Measurements from ENCODE around the gene F2. TPM values are rescaled to one million over a fixed set of nuclear protein-coding genes. Genes with fewer than 3 reads are reported as not detected.
"Not testable (repeated sequence)": the region's sequence is repeated elsewhere in the genome, so short reads cannot be mapped to it uniquely, and the experiment has no call there.

F2 gene
- not detected for polyA plus RNA-seq (2012; ENCODE audit: low read depth, missing spikeins)

DNA sequence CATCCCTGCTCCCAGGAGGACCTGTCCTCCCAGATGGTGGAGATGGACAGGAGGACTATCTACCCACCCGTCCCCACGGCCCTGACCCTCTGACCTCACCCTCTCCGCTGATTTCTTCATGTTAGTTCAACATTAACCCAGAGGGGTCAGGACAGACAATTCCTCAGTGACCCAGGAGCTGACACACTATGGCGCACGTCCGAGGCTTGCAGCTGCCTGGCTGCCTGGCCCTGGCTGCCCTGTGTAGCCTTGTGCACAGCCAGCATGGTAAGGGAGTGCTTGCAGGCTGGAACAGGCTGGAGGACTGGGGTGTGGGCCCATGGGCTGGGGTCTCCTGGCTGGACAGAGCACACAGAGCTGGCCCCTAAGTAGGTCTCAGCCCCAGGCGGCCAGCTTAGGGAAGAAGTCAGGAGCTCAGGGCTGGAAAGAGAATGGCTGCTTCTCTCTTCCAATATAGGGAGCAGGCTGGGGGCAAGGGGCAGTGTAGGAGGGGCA, at the start of gene F2:
Gene F2 (plus strand): TSS at position 166 of the 495 bp plus-strand sequence. CDS start 23 bp downstream, at position 189.
- TF ChIP-seq TAF1 (IDR thresholded peaks at IDR 0.05; ENCODE audit: low read depth, low read length) (no peak), POLR2A (IDR thresholded peaks at IDR 0.05; ENCODE audit: low read depth, low read length) (no peak), POLR2AphosphoS5 (IDR thresholded peaks at IDR 0.05; ENCODE audit: low read depth, low read length) (no peak), PAX5 (IDR thresholded peaks at IDR 0.05; ENCODE audit: insufficient read depth, low read length, severe bottlenecking) (no peak), POU2F2 (IDR thresholded peaks at IDR 0.05; ENCODE audit: low read depth, low read length) (no peak), SPI1 (IDR thresholded peaks at IDR 0.05; ENCODE audit: low read depth, low read length) (no peak)
- no peak for FAIRE-seq
- no peak for DNase-seq (ENCODE audit: insufficient read length, low spot score)

DNA sequence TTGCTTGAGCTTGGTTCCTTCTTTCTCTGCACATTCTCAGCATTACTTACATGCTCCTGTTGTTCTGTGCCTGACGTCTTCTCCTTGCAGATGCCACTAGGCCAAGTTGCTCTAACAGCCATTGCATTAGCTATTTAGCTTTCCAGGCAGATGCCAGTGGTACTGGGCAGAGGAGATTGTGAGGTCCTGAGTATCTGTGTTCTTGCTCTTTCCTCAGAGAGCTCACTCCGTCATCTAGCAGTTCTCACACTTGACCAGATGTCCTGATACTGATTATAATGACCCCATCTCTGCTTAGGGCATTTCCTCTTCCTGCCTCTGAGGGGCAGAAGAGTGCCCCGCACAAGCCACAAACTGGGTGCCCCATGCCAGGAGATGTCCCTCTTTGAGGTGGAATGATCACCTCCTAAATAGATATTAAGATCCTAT, 49.3 kb upstream of the F2 start:
- FAIRE-seq = peak; percentile 16
- TF ChIP-seq POLR2A (IDR thresholded peaks at IDR 0.05; ENCODE audit: low read depth, low read length) = no peak
- no peak for TF ChIP-seq SPI1 (IDR thresholded peaks at IDR 0.05; ENCODE audit: low read depth, low read length)
- no peak for TF ChIP-seq TAF1 (IDR thresholded peaks at IDR 0.05; ENCODE audit: low read depth, low read length)
- no peak for TF ChIP-seq POLR2AphosphoS5 (IDR thresholded peaks at IDR 0.05; ENCODE audit: low read depth, low read length)
- no peak for TF ChIP-seq POU2F2 (IDR thresholded peaks at IDR 0.05; ENCODE audit: low read depth, low read length)
- no peak for TF ChIP-seq PAX5 (IDR thresholded peaks at IDR 0.05; ENCODE audit: insufficient read depth, low read length, severe bottlenecking)
- DNase-seq (ENCODE audit: insufficient read length, low spot score) = no peak

- not testable (repeated sequence) for FAIRE-seq; DNase-seq (ENCODE audit: insufficient read length, low spot score)
Measured at GRCh38 chr11:46670521-46670920, 48.5 kb upstream of the F2 start.

GRCh38 chr11:46671958-46672315, 47.1 kb upstream of the F2 start:
- DNase-seq (ENCODE audit: insufficient read length, low spot score) (no peak), FAIRE-seq (no peak)
- no peak for TF ChIP-seq POLR2A (IDR thresholded peaks at IDR 0.05; ENCODE audit: low read depth, low read length)
- TF ChIP-seq POU2F2 (IDR thresholded peaks at IDR 0.05; ENCODE audit: low read depth, low read length) = no peak
- no peak for TF ChIP-seq POLR2AphosphoS5 (IDR thresholded peaks at IDR 0.05; ENCODE audit: low read depth, low read length)
- no peak for TF ChIP-seq TAF1 (IDR thresholded peaks at IDR 0.05; ENCODE audit: low read depth, low read length)
- TF ChIP-seq SPI1 (IDR thresholded peaks at IDR 0.05; ENCODE audit: low read depth, low read length) = no peak
- TF ChIP-seq PAX5 (IDR thresholded peaks at IDR 0.05; ENCODE audit: insufficient read depth, low read length, severe bottlenecking) = no peak

- DNase-seq (ENCODE audit: insufficient read length, low spot score) = no peak
- TF ChIP-seq TAF1 (IDR thresholded peaks at IDR 0.05; ENCODE audit: low read depth, low read length) (no peak), SPI1 (IDR thresholded peaks at IDR 0.05; ENCODE audit: low read depth, low read length) (no peak), POLR2AphosphoS5 (IDR thresholded peaks at IDR 0.05; ENCODE audit: low read depth, low read length) (no peak), POLR2A (IDR thresholded peaks at IDR 0.05; ENCODE audit: low read depth, low read length) (no peak), PAX5 (IDR thresholded peaks at IDR 0.05; ENCODE audit: insufficient read depth, low read length, severe bottlenecking) (no peak), POU2F2 (IDR thresholded peaks at IDR 0.05; ENCODE audit: low read depth, low read length) (no peak)
- no peak for FAIRE-seq
Measured at GRCh38 chr11:46672381-46672839, 46.6 kb upstream of the F2 start.

GRCh38 chr11:46673713-46674462, 45.1 kb upstream of the F2 start:
- no peak for TF ChIP-seq PAX5 (IDR thresholded peaks at IDR 0.05; ENCODE audit: insufficient read depth, low read length, severe bottlenecking)
- TF ChIP-seq POLR2AphosphoS5 (IDR thresholded peaks at IDR 0.05; ENCODE audit: low read depth, low read length) = no peak
- TF ChIP-seq TAF1 (IDR thresholded peaks at IDR 0.05; ENCODE audit: low read depth, low read length) = no peak
- TF ChIP-seq SPI1 (IDR thresholded peaks at IDR 0.05; ENCODE audit: low read depth, low read length) = no peak
- no peak for TF ChIP-seq POLR2A (IDR thresholded peaks at IDR 0.05; ENCODE audit: low read depth, low read length)
- no peak for TF ChIP-seq POU2F2 (IDR thresholded peaks at IDR 0.05; ENCODE audit: low read depth, low read length)
- FAIRE-seq (no peak), DNase-seq (ENCODE audit: insufficient read length, low spot score) (no peak)

- no peak for FAIRE-seq
- no peak for DNase-seq (ENCODE audit: insufficient read length, low spot score)
- TF ChIP-seq SPI1 (IDR thresholded peaks at IDR 0.05; ENCODE audit: low read depth, low read length) = no peak
- TF ChIP-seq POLR2AphosphoS5 (IDR thresholded peaks at IDR 0.05; ENCODE audit: low read depth, low read length) = no peak
- TF ChIP-seq PAX5 (IDR thresholded peaks at IDR 0.05; ENCODE audit: insufficient read depth, low read length, severe bottlenecking) = no peak
- TF ChIP-seq POU2F2 (IDR thresholded peaks at IDR 0.05; ENCODE audit: low read depth, low read length) = no peak
- TF ChIP-seq POLR2A (IDR thresholded peaks at IDR 0.05; ENCODE audit: low read depth, low read length) = no peak
- no peak for TF ChIP-seq TAF1 (IDR thresholded peaks at IDR 0.05; ENCODE audit: low read depth, low read length)
Measured at GRCh38 chr11:46674463-46675287, 44.3 kb upstream of the F2 start.

GRCh38 chr11:46675288-46675851, 43.6 kb upstream of the F2 start:
- DNase-seq (ENCODE audit: insufficient read length, low spot score) = no peak
- no peak for TF ChIP-seq TAF1 (IDR thresholded peaks at IDR 0.05; ENCODE audit: low read depth, low read length)
- no peak for TF ChIP-seq POLR2A (IDR thresholded peaks at IDR 0.05; ENCODE audit: low read depth, low read length)
- no peak for TF ChIP-seq POLR2AphosphoS5 (IDR thresholded peaks at IDR 0.05; ENCODE audit: low read depth, low read length)
- TF ChIP-seq PAX5 (IDR thresholded peaks at IDR 0.05; ENCODE audit: insufficient read depth, low read length, severe bottlenecking) = no peak
- TF ChIP-seq SPI1 (IDR thresholded peaks at IDR 0.05; ENCODE audit: low read depth, low read length) = no peak
- no peak for TF ChIP-seq POU2F2 (IDR thresholded peaks at IDR 0.05; ENCODE audit: low read depth, low read length)
- no peak for FAIRE-seq

- DNase-seq (ENCODE audit: insufficient read length, low spot score) (no peak), FAIRE-seq (no peak)
- no peak for TF ChIP-seq PAX5 (IDR thresholded peaks at IDR 0.05; ENCODE audit: insufficient read depth, low read length, severe bottlenecking)
- TF ChIP-seq TAF1 (IDR thresholded peaks at IDR 0.05; ENCODE audit: low read depth, low read length) = no peak
- no peak for TF ChIP-seq SPI1 (IDR thresholded peaks at IDR 0.05; ENCODE audit: low read depth, low read length)
- no peak for TF ChIP-seq POU2F2 (IDR thresholded peaks at IDR 0.05; ENCODE audit: low read depth, low read length)
- no peak for TF ChIP-seq POLR2A (IDR thresholded peaks at IDR 0.05; ENCODE audit: low read depth, low read length)
- no peak for TF ChIP-seq POLR2AphosphoS5 (IDR thresholded peaks at IDR 0.05; ENCODE audit: low read depth, low read length)
Measured at GRCh38 chr11:46675949-46676348, 43.1 kb upstream of the F2 start.
